CMK (cell line): ENCODE results near the gene HOXA2.

Experiments
- DNase-seq: peaks from one replicate; pipeline ENCODE4 v3.0.0-alpha.2; 2010; ENCODE audit warnings: low read depth

HOXA2 gene

GRCh38 chr7:27124902-27125689 is 22.6 kb upstream of the HOXA2 start:
- DNase-seq, result no peak

GRCh38 chr7:27124096-27124901 is 21.8 kb upstream of the HOXA2 start:
- DNase-seq, result no peak

GRCh38 chr7:27123477-27124053 is 21.1 kb upstream of the HOXA2 start:
- DNase-seq, result no peak

- no peak for DNase-seq
Observed at GRCh38 chr7:27123007-27123476, 20.6 kb upstream of the HOXA2 start.

GRCh38 chr7:27122077-27122910 is 19.8 kb upstream of the HOXA2 start:
- DNase-seq, result no peak

GRCh38 chr7:27121684-27122076 is 19.2 kb upstream of the HOXA2 start:
- no peak for DNase-seq

- DNase-seq, result no peak
Observed at GRCh38 chr7:27119412-27119911, 17.0 kb upstream of the HOXA2 start.

- no peak for DNase-seq
Observed at GRCh38 chr7:27118580-27118979, 16.1 kb upstream of the HOXA2 start.

GRCh38 chr7:27117887-27118491 is 15.5 kb upstream of the HOXA2 start:
- DNase-seq, result no peak

GRCh38 chr7:27116962-27117886 is 14.7 kb upstream of the HOXA2 start:
- no peak for DNase-seq

- no peak for DNase-seq
Observed at GRCh38 chr7:27116031-27116961, 13.8 kb upstream of the HOXA2 start.

GRCh38 chr7:27115221-27116026 is 12.9 kb upstream of the HOXA2 start:
- no peak for DNase-seq

GRCh38 chr7:27114881-27115220 is 12.4 kb upstream of the HOXA2 start:
- no peak for DNase-seq

GRCh38 chr7:27113991-27114769 is 11.7 kb upstream of the HOXA2 start:
- DNase-seq, result no peak

GRCh38 chr7:27112955-27113949 is 10.8 kb upstream of the HOXA2 start:
- DNase-seq, result no peak

GRCh38 chr7:27112361-27112760 is 9.9 kb upstream of the HOXA2 start:
- no peak for DNase-seq
